ENCODE results near the gene POU2F1. TPM values are rescaled to one million over a fixed set of nuclear protein-coding genes. Genes with fewer than 3 reads are reported as not detected.
"Not testable (repeated sequence)": the region's sequence is repeated elsewhere in the genome, so short reads cannot be mapped to it uniquely, and the experiment has no call there.

POU2F1 gene
- total RNA-seq, 6 donors from 2014 or later = 9.1 to 26.8 (median 15.6) TPM

DNA sequence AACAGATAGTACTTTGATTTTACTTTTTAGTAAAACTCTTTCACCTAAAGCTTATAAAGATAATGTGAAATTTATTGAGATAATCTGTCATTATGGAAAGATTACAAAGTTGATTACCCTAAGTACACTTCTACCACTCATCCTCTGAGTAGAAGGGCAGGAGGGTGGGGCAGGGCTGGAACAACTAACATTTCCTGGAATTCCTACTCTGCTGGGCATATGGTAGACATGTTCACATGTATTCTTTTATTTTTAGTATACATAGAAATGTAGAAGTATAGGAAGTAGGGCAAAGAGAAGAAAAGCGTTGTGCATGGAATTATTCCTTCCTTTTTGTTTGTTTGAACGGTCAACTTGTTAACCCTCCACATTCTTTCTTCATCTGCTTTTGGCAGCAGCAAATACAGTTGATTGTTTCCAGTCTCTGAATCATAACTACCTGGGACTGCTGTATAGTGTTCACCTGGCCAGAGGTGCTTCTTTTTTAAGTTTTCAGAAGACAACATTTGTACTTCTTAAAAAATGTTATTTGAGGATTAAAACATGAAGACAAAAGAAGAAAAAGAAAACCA lies 85.1 kb downstream of the POU2F1 start:
- H3K27me3 ChIP-seq = no peaks in the 10 kb centered on the region
- H3K27ac ChIP-seq = peak overlapping the region in 3 of 4 donors; percentile 6 to 35 (median 30)
- no peak for ATAC-seq (ENCODE audit: low FRiP score in 2 of 2)
- TF ChIP-seq POLR2AphosphoS5 (IDR thresholded peaks at IDR 0.05) (no peak), CTCF (IDR thresholded peaks at IDR 0.05) (no peak), EP300 (IDR thresholded peaks at IDR 0.05) (no peak)
- H3K36me3 ChIP-seq = no peaks in the 10 kb centered on the region
- DNase-seq = peak in 1 of 2 donors; percentile 52
- WGBS, 2 donors = 18 to 38% methylated on average over 2 of the region's 2 CpGs
- peaks cover 0 to 13% (median 10%) of the 10 kb centered on the region in 4 donors for H3K4me1 ChIP-seq
- no peaks in the 10 kb centered on the region for H3K9me3 ChIP-seq
- no peak overlapping the region for H3K4me3 ChIP-seq

GRCh38 chr1:167310732-167311131 lies 90.0 kb downstream of the POU2F1 start:
- Histone ChIP-seq H3K36me3 (no peaks in the 10 kb centered on the region), H3K9me3 (no peaks in the 10 kb centered on the region), H3K27ac (no peak overlapping the region), H3K27me3 (no peaks in the 10 kb centered on the region), H3K4me1 (peaks cover 0 to 6% (median 2%) of the 10 kb centered on the region in 4 donors), H3K4me3 (no peak overlapping the region)
- DNase-seq = no peak
- TF ChIP-seq POLR2AphosphoS5 (IDR thresholded peaks at IDR 0.05) (no peak), POLR2A (IDR thresholded peaks at IDR 0.05) (no peak), CTCF (IDR thresholded peaks at IDR 0.05) (no peak), EP300 (IDR thresholded peaks at IDR 0.05) (no peak)
- ATAC-seq (ENCODE audit: low FRiP score in 2 of 2) = no peak

DNA sequence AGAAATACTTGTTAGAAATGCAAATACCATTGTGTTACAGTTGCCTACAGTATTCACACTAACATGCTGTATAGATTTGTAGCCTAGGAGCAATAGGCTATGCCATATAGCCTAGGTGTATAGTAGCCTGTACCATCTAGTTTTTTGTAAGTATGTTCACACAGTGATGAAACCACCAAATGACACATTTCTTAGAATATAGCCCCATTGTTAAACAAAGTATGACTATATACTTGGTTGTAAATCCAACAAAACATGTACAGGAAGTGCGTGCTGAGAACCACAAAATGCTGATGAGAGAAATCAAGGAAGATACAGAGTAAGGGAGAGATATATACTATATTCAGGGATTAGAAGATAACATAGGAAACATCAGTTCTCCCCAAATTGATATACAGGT lies 92.2 kb downstream of the POU2F1 start:
- DNase-seq (no peak), ATAC-seq (ENCODE audit: low FRiP score in 2 of 2) (no peak)
- peaks cover 0 to 14% (median 10%) of the 10 kb centered on the region in 4 donors for H3K9me3 ChIP-seq
- H3K4me1 ChIP-seq = no peaks in the 10 kb centered on the region
- WGBS, 2 donors = 93 to 94% methylated on average over 1 of the region's 1 CpG
- no peak overlapping the region for H3K27ac ChIP-seq
- H3K36me3 ChIP-seq = no peaks in the 10 kb centered on the region
- no peaks in the 10 kb centered on the region for H3K27me3 ChIP-seq
- no peak overlapping the region for H3K4me3 ChIP-seq
- TF ChIP-seq CTCF (IDR thresholded peaks at IDR 0.05) = no peak

DNA sequence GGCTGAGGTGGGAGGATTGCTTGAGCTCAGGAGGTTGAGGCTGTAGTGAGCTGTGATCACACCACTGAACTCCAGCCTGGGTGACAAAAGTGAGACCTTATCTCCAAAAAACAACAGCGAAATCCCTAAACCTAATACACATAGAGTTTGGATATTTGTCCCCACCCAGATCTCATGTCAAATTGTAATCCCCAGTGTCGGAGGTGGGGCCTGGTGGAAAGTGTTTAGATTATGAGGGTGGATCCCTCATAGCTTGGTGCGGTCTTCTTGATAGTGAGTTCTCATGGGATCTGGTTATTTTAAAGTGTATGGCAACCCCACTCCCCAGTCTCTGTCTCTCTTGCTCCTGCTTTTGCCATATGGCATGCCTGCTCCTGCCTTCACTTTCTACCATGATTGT lies 94.0 kb downstream of the POU2F1 start:
- TF ChIP-seq EP300 (IDR thresholded peaks at IDR 0.05) (no peak), POLR2A (IDR thresholded peaks at IDR 0.05) (no peak), POLR2AphosphoS5 (IDR thresholded peaks at IDR 0.05) (no peak), CTCF (IDR thresholded peaks at IDR 0.05) (no peak)
- Histone ChIP-seq H3K4me1 (no peaks in the 10 kb centered on the region), H3K36me3 (no peaks in the 10 kb centered on the region), H3K27ac (no peak overlapping the region), H3K9me3 (peaks cover 0 to 28% (median 14%) of the 10 kb centered on the region in 4 donors), H3K27me3 (no peaks in the 10 kb centered on the region), H3K4me3 (no peak overlapping the region)
- 88 to 97% methylated on average over 3 of the region's 3 CpGs for WGBS, 2 donors
- no peak for DNase-seq
- ATAC-seq (ENCODE audit: low FRiP score in 2 of 2) = no peak

GRCh38 chr1:167317463-167317862 lies 96.8 kb downstream of the POU2F1 start:
- no peaks in the 10 kb centered on the region for H3K4me1 ChIP-seq
- H3K4me3 ChIP-seq = no peak overlapping the region
- no peaks in the 10 kb centered on the region for H3K36me3 ChIP-seq
- ATAC-seq (ENCODE audit: low FRiP score in 2 of 2) (no peak), DNase-seq (no peak)
- no peak overlapping the region for H3K27ac ChIP-seq
- H3K9me3 ChIP-seq = peaks cover 13 to 51% (median 41%) of the 10 kb centered on the region in 4 donors
- TF ChIP-seq POLR2A (IDR thresholded peaks at IDR 0.05) (no peak), POLR2AphosphoS5 (IDR thresholded peaks at IDR 0.05) (no peak), EP300 (IDR thresholded peaks at IDR 0.05) (no peak), CTCF (IDR thresholded peaks at IDR 0.05) (no peak)
- WGBS, 2 donors = 97 to 98% methylated on average over 3 of the region's 3 CpGs
- no peaks in the 10 kb centered on the region for H3K27me3 ChIP-seq

GRCh38 chr1:167319206-167319605 lies 98.5 kb downstream of the POU2F1 start:
- not testable (repeated sequence) for ATAC-seq (ENCODE audit: low FRiP score in 2 of 2); H3K27ac ChIP-seq; DNase-seq; H3K4me3 ChIP-seq; H3K36me3 ChIP-seq; H3K27me3 ChIP-seq; H3K4me1 ChIP-seq
- peaks cover 26 to 69% (median 57%) of the 10 kb centered on the region in 4 donors for H3K9me3 ChIP-seq
- WGBS, 2 donors = 94 to 98% methylated on average over 2 of the region's 2 CpGs

Data from upper lobe of left lung (tissue), 6 donors.